D721Med (cell line): ENCODE results near the gene ADAM8.
"Not testable (repeated sequence)": the region's sequence is repeated elsewhere in the genome, so short reads cannot be mapped to it uniquely, and the experiment has no call there.

ENCODE experiments used
- DNase-seq: peaks from one replicate; pipeline ENCODE4 v3.0.0; 2011; ENCODE audit warnings: low spot score; ENCODE audit not compliant: insufficient read length
- FAIRE-seq: peaks from 2 replicates; lab custom pipeline; 2011; peaks lifted over from hg19 to GRCh38; lab: Jason Lieb, UNC
- CTCF ChIP-seq: IDR thresholded peaks from 2 replicates; pipeline ENCODE4 v1.5.1; 2012; ENCODE audit warnings: mild to moderate bottlenecking, control low read depth; ENCODE audit not compliant: insufficient read depth; ENCODE audit errors: missing control alignments

The ADAM8 gene

DNA sequence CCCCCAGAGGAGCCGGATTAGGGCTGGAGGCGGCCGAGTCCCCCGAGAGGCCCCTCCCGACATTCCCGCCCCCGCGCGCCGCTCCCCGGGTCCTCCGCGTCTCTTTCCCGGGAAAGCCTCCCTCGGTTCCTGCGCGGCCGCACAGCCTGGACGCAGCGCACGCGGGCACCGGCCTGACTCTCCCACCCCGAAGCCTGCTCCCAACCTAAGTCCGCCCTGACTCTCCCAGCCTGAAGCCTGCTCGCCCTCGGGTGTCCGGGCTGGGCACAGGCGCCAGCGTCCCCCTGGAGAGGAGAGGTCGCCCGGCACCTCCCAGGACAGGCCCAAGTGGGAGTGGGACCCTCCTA lies 39.5 kb downstream of the ADAM8 start:
- DNase-seq (no peak), FAIRE-seq (no peak)
- no peak for TF ChIP-seq CTCF

DNA sequence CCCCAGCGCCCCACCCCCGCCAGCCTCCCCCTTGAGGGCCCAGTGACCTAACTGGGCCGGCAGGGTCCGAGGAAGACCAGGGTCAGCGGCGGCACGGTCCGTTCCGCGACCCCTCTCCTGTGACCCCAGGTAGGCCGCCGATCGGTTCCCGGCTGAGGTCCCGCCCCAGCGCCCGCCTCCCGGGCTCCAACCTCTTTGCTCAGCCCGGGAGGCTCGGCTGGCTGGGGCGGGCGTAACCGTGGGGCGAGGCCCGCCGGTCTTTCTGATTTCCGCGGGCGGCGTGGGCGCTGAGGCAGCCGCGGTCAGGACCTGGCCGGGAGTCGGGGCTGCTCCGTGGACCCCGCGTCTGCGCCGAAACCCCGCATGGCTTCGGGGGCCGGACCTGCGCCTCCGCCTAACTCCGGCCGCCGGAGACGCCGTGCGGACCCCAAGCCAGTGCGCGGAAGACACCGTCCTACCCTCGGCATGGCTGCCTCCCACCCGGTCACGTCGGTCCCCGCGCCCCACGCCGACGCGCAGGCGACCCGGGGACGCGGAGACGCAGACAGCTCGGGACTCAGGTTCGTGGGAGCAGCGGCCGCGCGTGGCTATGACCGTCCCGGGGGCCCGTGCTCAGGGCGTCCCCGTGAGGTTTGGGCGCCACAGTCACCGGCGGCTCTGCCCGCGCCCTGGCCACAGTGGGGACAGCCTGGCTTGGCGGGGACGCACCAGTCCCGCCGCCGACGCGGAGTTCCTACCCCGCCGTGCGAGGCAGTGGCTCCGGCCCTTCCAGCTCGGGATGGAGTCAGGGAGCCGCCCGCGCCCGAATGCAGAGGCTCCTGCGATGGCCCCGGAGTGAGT lies 40.0 kb downstream of the ADAM8 start:
- TF ChIP-seq CTCF = no peak
- FAIRE-seq (no peak), DNase-seq (no peak)

GRCh38 chr10:133235932-133236331 lies 40.7 kb downstream of the ADAM8 start:
- DNase-seq = no peak
- no peak for FAIRE-seq
- no peak for TF ChIP-seq CTCF

DNA sequence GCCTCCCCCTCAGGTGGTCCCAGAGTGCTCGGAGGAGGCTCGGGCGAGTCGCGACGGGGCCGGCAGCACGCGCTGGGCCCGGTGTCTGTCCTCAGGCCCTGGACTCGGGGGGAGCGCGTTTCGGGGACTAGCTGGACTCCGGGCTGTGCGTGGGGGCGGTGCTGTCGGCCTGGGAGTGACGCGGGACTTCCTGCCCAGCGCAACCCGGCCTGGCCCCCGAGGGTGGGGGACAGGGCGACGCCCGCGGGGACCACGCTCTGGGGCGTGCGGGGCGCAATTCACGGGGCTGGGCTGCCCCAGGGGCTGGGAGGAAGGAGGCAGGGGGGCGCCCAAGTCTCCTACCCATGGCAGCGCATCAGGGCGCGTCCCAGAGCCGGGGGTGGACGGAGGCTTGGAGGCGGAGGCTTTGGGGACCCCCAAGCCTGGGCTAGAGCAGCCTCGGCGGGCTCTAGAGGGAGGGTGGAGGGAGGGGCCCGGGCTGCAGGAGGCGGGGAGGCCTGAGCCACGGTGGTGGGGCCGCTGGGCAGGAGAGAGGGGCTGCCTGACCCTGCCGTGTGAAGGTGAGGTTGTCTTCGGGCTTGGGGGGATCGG lies 41.3 kb downstream of the ADAM8 start:
- FAIRE-seq = no peak
- DNase-seq = no peak
- TF ChIP-seq CTCF = no peak

GRCh38 chr10:133234796-133235195 lies 41.9 kb downstream of the ADAM8 start:
- not testable (repeated sequence) for FAIRE-seq, DNase-seq

- DNase-seq = no peak
- no peak for FAIRE-seq
- no peak for TF ChIP-seq CTCF
Observed at GRCh38 chr10:133231946-133232574, 44.6 kb downstream of the ADAM8 start.

DNA sequence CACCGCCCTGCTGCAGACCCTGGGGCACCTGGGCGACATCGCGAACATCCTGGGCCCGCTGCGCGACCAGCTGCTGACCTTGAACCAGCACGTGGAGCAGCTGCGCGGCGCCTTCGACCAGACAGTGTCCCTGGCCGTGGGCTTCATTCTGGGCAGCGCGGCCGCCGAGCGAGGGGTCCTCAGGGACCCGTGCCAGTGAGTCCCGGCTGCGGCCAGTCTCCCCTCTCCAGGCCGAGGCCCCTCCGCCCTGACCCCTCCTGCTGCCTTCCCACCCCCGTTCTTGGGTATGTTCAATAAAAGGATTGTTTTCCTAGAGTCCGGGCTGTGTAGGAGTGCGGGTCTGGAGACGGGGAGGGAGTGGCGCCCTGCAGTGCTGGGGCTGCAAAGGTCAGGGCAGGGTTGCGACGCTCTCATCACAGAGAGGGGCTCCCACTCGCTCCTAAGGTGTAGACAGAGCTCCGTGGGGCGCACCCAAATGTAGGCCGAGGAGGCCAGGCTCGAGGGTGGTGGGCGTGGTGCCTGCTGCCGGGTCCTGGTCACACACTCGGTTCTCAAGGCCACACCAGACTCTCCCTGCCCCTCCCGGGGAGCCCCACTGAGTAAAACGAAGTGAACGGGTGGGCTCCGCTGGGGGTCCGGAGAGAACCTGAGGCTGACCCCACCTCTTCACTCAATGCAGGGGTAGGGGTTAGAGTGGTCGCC lies 45.3 kb downstream of the ADAM8 start:
- DNase-seq (no peak), FAIRE-seq (no peak)
- TF ChIP-seq CTCF = no peak
